ENCODE results near the gene KLK10.

Gene KLK10

GRCh38 chr19:51019544-51019925 lies at the start of gene KLK10:
Gene KLK10, minus strand, starts transcription at chr19:51019709. Its CDS starts 579 bp downstream, at chr19:51019130.
- DNase-seq (ENCODE audit: low read depth): no peak

DNA sequence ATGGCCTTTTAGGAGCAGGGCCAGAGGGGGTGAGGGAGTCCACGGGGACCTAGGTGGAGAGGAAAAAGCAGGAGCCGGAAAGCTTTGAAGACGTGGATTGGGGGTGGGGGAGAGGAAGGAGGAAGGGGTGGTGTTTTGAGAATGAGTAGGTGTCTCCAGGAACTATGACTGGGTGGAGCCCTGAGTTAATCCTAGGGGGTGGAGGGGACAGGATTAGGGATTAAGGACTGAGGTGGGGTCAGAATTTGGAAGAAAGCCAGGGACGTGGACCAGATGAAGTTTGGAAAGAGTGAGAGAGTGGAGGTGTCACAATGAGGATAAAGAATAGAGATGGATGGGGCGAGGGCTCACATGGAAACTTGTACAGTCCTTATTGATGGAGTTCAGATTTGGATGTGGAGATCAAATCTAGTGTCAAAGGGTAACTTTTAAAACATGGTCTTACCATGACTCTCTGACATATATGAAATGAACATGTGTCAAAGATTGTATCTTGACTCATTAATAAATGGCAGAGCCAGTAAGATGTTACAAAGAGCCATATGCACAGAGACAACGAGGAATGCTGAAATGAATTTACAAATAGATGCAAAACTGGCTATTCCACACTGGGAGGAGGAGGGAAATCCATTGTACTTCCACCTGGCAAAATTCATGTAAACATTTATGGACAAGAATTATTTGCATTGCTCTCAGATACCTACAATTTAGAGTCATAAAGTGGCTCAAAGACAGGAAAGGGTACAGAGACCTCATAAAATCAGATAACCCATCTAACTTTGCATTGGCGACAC lies 47.1 kb upstream of the KLK10 start:
- no peak for DNase-seq (ENCODE audit: low read depth)

DNA sequence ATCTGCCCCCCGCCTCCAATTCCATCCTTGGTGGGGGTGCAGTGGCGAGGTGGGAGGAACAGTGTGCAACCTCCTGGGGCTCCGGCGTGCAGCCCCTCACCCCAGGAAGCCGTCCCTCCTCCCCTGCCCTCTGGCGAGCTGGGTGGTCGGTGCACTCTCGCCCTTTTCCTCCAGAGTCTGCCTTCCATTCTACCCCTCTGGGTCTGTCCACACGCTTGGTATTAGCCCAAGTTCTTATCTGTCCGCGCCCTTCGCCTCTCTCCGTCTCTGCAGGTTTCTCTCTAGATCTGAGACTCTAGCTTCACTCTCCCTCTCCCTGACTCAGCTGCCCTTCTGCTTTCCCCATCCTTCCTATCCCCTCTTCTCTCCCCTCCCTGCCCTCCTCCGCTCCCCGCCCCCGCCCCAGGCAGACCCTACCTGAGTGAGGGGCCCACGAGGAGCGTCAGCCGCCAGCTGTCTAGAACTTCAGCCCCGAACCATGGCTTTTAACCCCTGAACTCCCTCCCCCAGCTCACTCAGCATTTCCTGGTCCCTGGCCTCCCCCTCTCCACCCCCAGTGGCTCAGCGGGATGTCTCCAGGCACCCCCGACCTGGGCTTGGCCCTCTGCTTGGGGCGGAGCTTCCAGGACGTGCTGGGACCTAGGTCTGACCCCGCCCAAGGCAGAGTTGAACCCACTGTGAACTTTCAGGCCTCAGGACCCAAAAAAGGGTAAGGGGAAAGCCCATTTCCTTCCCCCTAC lies 45.9 kb upstream of the KLK10 start:
- no peak for DNase-seq (ENCODE audit: low read depth)

GRCh38 chr19:51064534-51065220 lies 45.2 kb upstream of the KLK10 start, which contains the start of gene KLK13:
Gene KLK13, minus strand, starts transcription at chr19:51065092. Its CDS starts 25 bp downstream, at chr19:51065067.
- no peak for DNase-seq (ENCODE audit: low read depth)

DNA sequence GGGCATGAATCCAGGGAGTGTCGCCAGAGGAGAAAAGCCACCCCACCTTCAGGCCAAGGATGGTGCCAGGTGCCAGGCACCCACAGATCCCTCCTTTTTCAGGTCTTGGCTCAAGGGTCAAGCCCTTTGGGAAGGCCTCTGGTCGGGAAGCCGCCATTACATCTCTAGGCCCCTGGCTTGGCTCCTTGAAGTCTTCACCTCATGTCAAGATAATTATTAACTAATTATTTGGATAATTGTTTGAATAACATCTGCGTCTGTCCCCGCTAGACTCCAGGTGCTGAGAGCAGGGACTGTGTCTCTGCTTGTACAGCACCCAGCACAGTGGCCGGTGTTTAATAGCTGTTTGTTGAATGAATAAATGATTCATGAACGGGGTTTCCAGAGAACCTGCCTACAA lies 44.2 kb upstream of the KLK10 start:
- no peak for DNase-seq (ENCODE audit: low read depth)

- no peak for DNase-seq (ENCODE audit: low read depth)
Measured at GRCh38 chr19:51060973-51061372, 41.5 kb upstream of the KLK10 start.

- no peak for DNase-seq (ENCODE audit: low read depth)
Measured at GRCh38 chr19:51060336-51060735, 40.8 kb upstream of the KLK10 start.

- DNase-seq (ENCODE audit: low read depth): no peak
Measured at GRCh38 chr19:51059715-51060114, 40.2 kb upstream of the KLK10 start.

- DNase-seq (ENCODE audit: low read depth): no peak
Measured at GRCh38 chr19:51055866-51056265, 36.4 kb upstream of the KLK10 start.

- DNase-seq (ENCODE audit: low read depth): no peak
Measured at GRCh38 chr19:51047031-51047335, 27.5 kb upstream of the KLK10 start.

DNA sequence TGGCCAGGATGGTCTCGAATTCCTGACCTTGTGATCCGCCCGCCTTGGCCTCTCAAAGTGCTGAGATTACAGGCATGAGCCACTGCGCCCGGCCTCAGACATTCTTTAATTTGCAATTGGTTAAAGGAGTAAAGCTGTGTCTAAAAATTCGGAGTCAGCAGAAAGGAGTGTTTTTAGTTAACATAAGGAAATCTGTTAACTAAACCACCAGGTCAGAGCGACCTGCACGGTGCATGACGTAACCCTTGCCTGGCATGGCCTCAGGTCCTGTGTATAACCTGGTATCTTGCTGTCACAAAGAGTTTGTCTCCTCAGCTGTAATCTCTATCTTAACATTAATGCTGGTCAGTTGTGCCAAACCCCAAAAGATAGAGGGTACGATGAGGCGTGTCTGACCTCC lies 24.8 kb upstream of the KLK10 start:
- DNase-seq (ENCODE audit: low read depth): no peak

- DNase-seq (ENCODE audit: low read depth): no peak
Measured at GRCh38 chr19:51043497-51043896, 24.0 kb upstream of the KLK10 start.

DNA sequence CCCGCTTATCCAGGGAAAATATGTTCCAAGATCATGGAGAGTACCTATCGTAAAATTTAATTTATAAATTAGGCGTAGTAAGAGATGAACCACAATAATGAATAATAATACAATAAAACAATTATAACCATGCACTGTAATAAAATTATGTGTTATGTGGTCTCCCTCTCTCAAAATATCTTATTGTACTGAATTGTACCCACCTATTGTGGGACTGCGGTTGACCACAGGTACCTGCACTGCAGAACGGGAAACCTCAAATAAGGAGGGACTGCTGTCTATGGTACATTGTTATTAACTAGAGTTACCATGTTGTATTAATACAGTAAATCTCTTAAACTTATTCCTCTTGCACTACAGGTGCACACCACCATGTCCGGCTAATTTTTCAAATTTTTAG lies 20.6 kb upstream of the KLK10 start:
- no peak for DNase-seq (ENCODE audit: low read depth)

DNA sequence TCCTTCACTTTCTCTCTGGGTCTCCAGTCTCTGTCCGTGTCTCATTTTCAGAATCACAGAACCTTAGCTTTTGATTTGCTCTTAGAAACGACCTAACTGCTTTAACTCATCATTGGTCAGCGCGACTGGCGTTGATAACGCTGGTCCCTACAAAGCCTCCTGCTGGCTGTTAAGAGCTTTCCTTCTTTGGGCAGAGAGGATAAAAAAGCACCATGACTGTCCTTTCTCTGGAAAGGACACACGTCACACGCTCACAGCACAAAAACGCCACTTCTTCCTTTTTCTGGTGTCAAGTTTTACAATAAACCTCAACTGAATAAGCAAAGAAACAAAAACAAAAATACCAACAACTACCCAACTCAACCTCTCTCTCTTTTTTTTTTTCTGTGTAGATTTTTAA lies 17.0 kb upstream of the KLK10 start:
- DNase-seq (ENCODE audit: low read depth): no peak

DNA sequence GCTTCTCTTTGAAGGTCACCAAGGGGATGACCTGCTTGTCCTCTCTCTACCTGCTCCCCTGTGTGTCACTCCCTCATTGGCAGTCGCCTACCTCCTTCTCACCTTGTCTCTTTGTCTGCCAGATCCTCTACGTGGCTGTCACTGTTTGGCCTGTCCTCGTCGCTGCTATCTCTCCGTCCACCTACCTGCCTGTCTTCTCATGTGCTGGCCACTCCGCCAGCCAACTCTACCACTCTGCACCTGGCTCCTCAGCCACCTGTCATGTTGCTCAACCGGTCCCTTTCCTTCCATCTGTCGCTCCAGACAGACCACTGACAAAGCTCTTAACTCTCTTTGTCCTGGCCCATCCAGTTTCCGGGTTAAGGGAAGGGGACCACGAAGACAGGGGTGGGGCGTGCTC lies 15.2 kb upstream of the KLK10 start, which contains the start of gene KLK12:
Gene KLK12 (minus strand): TSS at position 299 of the 400 bp plus-strand sequence. CDS start 381 bp downstream, outside the sequence.
- no peak for DNase-seq (ENCODE audit: low read depth)

DNA sequence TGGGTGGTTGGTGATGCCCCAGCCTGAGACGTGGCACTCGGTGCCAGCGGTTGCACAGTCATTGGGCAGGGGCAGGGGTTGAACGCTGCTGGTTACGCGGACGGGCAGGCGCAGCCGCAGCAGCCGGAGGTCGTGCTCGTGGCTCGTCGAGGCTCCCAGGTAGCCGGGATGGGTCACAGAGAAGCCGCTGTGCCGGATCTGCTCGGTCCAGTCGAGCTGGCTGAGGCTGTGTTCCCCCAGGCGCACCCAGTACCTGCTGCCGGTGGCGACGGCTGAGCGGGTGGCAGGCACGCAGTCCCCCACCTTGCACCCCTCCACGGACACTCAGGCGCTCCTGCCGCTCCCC lies 12.3 kb upstream of the KLK10 start:
- DNase-seq (ENCODE audit: low read depth): no peak

DNA sequence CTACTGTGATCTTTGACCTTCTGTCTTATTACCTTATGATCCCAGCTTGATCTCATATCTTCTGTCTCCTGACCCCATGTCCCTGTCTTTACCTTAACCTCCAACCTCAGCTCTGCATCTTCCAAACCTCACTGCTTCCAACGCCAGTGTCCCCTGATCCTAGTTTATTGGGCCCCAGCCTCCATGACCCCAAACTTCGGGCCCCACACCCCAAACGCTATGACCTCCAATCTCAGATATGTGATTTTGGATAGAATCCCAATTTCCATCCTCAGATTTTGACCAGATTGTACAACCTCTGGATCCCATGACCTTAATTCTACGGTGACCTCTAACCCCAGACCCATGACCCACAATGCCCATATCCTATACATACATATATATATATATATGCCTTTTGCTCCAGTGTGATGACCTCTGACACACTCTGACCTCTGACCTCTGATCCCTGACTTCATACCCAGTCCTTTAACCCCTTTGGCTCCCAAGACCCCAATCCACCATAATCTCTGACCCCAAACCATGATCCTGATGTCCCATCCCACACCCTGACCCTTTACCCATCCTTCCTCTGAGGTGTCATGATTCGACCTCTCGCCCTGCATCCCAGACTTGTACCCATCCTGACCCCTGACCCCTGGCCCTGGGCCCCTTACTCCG lies 11.8 kb upstream of the KLK10 start:
- DNase-seq (ENCODE audit: low read depth): no peak

GRCh38 chr19:51030631-51031030 lies 11.1 kb upstream of the KLK10 start:
- no peak for DNase-seq (ENCODE audit: low read depth)

DNA sequence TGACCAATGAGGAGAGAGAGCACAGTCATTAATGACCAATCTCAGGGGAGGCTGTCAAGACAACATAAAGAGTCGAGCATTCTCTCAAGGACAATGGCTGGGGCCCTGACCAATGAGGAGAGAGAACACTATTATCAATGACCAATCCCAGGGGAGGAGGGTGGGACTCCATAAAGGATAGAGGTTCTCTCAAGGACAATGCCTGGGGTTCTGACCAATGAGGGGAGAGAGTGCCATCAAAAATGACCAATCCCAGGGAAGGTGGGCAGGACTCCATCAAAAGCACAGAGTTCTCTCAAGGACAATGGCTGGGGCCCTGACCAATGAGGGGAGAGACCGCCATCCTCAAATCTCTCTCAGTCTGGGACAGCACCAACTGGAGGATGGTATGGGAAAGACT lies 10.2 kb upstream of the KLK10 start:
- no peak for DNase-seq (ENCODE audit: low read depth)

- DNase-seq (ENCODE audit: low read depth): no peak
Measured at GRCh38 chr19:51027873-51028272, 8.4 kb upstream of the KLK10 start.

DNA sequence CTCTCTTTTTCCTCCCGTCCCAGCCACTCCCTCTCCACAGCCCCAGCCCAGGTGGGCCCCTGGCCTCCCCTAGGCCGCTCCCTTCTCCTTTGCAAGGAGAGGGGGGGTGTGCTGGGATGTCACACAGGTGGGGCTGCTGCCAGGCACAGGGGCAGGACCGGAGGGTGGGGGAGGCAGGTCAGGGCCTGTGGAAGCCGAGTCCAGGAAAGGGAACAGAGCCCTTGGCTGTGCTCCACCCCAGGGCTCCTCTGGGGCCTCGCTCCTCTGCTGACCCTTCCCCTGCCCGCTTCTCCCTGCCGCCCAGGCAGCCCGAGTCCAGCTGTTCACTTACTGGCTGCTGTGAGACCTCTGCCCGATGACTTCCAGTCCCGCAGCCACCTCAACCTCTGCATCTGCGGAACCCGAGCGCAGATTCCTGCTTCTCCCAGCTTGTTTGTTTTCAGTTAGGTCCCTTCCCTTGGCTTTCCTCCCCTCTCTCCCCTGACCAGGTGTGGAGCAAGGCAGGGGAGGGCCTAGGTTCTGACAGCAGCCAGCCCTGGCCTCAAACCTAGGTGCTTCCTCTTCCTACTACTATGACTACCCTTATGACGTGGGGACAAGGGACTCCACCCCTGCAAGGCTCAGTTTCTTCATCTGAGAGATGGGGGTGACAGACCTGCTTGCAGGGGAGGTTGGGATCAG lies 7.8 kb upstream of the KLK10 start:
- no peak for DNase-seq (ENCODE audit: low read depth)

- no peak for DNase-seq (ENCODE audit: low read depth)
Measured at GRCh38 chr19:51026554-51026831, 7.0 kb upstream of the KLK10 start, which contains the start of gene KLK11. Gene KLK11, minus strand, starts transcription at chr19:51026616. Its CDS starts 985 bp downstream, at chr19:51025631.

Data from stimulated activated CD8-positive, alpha-beta memory T cell treated with anti-CD3 and anti-CD28 coated beads, Interleukin-12 subunit alpha, Interleukin-12 subunit beta, amount 100 ng/mL, for 1 hour (primary cell).